Stimulated activated CD4-positive, alpha-beta T cell treated with anti-CD3 and anti-CD28 coated beads, TNF-alpha, amount 100 ng/mL, for 1 hour (primary cell): Measurements from ENCODE around the gene HEXA.
A peak's percentile ranks its signal among the peaks of the same experiment; 100 is the strongest.
"Not testable (repeated sequence)": the region's sequence is repeated elsewhere in the genome, so short reads cannot be mapped to it uniquely, and the experiment has no call there.

Experiments used
- DNase-seq, 3 donors: peaks; one replicate each; pipeline ENCODE4 v3.0.0-alpha.2; 2020; ENCODE audit warnings: low read depth in 3 of 3, low spot score in 1 of 3

HEXA gene

DNA sequence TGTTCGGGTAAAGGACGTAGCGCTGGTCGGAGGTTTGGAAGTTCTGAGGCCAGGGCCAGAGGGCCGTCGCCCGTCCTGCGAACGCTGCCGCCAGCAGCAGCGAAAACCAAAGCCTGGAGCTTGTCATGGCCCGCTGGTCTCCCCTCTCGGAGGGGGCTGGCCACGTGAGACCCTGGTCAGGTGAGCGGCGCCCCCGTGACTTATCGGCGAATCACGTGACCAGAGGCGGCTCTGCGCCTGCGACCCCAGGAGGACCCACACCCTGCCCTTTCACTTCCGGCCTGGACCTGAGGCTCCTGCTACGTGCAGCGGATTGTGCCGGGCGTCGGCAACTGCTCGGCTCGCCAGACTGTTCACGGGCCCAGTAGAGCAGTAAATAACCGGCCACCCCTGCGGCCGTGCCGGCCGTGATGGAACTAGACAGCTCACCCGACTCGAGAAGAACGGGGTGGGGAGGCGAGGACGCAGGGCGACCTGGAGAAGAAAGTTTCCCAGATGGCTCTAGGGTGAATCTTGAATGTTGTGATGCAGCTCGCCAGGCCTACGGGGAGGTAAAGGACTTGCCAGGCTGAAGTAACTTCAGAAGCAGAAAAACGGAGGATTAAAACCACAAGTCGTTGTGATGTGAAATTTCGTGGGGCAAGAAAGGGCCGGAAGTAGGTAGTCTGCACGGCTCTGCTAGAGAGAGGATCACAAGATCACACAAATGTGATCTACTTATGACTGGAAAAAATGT, at the start of gene HEXA:
Gene HEXA (minus strand): TSS at position 169 of the 736 bp plus-strand sequence. CDS start 42 bp downstream, at position 127.
- peak; percentile 84 to 98 (median 88) for DNase-seq

DNA sequence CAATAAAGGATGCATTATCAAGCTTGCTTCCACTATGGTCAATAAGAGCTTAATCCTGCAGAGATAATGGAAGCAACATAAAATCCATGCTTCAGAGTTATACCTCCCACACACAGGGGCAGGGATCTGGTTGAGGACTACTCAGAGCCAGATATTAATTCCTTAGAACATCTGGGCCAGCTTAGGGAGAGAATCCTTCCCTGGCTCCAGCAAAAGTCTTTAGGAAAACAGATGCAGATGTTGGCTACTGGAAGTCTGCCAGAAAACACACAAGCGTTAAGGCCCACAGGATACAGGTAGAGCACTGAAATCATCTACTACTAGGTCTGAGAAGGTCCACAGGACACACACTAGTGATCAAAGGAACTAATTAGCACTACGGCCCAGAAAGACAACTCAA, 47.4 kb upstream of the HEXA start:
- no peak for DNase-seq

DNA sequence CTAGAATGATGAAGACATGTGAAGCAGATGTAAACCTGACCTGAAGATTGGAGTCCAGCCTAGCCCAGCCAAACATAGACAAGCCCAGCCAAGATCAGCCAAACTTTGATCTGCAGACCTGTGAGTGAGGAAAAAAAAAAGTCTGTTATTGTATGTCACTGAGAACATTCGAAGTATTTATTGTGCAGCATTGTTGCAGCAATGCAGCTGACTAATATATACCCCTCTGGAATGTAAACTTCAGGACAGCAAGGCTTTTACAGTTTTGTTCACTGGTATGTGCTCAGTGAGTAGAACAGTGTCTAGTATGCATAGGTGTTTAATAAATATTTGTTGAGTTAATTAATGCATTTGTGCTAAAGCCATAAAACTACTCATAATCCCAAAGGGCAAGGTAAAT, 45.7 kb upstream of the HEXA start:
- no peak for DNase-seq

DNA sequence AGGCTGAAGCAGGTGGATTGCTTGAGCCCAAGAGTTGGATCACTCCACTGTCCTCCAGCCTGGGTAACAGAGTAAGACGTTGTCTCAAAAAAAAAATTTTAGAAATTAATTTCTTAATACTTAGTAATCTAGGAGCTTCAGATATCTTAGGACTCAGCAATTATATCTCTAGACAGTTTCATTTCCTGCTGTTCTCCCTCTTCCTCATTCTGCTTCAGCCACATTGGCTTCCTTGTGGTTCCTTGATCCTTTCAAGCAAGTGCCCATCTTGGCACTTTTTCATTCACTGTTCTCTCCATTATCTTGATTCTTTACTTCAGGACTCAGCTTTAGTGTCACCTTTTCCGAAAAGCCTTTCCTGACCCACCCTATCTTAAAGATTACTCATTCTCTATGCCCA, 44.8 kb upstream of the HEXA start:
- no peak for DNase-seq

DNA sequence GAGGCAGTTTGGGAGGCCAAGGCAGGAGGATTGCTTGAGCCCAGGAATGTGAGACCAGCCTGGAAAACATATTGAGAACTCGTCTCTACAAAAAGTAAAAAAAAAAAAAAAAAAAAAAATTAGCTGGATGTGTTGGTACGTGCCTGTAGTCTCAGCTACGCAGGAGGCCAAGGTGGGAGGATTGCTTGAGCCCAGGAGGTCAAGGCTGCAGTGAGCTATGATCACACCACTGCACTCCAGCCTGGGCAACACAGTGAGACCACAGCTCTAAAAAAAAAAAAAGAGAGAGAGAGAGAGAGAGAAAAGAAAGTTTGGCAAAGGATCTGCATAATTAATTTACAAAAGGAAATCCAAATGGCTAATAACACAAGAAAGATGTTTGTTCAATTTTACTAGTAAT, 44.0 kb upstream of the HEXA start:
- DNase-seq = not testable (repeated sequence)

DNA sequence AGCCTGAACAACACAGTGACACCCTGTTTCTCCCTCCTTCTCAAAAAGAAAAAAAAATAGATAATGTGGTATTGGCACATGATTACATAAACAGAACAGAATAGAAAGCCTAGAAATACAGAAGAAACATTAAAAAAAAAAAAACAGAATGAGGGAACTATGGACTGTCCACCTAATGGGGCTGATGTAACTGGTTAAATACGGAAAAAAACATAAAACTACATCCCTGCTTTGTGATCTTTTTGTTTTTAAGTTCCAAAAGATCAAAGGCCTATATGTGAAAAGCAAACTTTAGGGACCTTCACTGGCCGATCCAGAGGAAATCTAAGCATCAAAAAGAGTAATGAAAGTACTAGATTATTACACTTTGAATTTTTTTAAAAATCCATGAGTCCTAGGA, 39.5 kb upstream of the HEXA start:
- no peak for DNase-seq

DNA sequence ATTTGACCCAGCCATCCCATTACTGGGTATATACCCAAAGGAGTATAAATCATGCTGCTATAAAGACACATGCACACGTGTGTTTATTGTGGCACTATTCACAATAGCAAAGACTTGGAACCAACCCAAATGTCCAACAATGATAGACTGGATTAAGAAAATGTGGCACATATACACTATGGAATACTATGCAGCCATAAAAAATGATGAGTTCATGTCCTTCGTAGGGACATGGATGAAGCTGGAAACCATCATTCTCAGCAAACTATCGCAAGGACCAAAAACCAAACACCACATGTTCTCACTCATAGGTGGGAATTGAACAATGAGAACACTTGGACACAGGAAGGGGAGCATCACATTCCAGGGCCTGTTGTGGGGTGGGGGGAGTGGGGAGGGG, 37.5 kb upstream of the HEXA start:
- not testable (repeated sequence) for DNase-seq

DNA sequence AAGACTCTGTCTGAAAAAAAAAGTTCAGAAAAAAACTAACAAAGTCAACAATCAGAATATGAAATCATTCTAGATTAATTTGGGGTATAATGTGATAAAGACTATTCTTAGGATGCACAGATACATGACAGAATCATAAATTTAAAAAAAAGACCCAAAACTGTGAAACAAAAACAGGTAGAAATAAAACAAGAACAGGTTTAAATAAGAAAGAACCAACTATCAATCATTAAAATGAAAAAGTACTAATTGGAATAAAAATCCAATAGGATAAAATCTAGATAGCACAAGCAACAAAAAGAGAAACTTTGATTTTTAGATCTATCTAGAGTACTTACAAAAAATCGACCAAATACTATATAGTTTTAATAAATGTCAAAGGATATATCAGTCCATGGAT, 35.7 kb upstream of the HEXA start:
- no peak for DNase-seq

DNA sequence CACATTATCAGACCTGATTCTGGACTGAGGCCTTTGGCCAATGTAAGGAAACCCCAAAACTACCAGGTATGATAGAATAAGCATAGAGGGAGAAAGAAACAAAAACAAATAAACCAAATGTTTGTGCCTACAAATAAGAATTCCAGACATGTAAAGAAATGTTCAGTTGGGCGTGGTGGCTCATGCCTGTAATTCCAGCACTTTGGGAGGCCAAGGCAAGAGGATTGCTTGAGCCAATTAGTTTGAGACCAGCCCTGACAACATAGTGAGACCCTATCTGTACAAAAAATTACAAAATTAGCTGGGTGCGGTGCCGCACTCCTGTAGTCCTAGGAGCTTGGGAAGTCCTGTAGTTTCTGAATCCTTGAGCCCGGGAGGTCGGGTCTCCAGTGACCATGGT, 35.3 kb upstream of the HEXA start:
- no peak for DNase-seq

DNA sequence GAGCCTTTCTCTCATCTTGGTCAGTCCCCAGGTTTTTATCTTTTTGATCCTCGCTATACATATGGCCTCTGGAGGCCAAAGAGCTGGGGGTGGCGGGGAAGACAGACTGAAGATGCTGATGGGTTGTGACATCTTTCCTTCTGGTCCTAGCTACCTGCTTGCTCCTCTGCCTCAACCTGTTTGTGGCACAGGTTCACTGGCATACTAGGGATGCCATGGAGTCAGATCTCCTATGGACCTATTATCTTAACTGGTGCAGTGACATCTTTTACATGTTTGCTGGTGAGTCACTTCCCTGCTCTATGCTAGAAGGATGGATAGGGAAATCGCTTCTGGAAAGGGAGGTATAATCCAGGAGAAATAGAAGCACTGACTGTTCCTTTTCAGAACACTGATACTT, 31.1 kb upstream of the HEXA start:
- DNase-seq = no peak

DNA sequence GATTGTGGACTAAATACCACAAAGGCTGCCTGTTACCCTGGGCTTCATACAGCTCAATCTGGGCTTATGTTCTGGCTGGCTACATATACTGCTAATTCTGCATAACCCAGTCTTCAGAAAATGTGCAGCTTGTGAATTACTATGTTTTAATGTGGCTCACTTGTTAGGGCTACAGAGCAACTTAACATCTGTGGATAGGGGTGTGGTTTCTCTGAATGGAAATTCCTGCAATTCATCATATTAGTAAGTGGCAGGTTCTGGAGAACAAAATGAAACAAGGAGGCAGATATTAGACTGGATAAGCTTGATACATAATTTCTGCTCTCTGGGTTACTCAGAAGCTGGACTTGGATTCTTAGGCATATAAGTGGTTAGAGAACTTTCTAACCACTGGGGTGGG, 29.0 kb upstream of the HEXA start:
- DNase-seq = no peak

DNA sequence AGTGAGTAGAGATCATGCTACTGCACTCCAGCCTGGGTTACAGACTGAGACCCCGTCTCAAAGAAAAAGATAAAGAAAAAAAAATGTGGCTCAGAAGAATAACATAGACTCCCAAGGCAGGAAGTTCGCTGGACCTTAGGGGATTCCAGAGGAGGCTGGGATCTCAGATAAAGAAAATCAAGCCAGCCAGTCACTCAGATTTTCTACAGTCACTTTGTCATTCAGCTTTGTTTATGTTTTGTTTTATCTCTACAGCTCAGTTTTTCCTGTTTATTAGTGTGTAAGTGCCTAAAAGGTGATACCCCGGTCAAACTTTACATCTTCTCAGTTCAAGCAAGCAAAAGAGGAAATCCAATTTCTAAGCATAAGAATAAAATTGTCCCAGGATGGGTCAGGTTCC, 28.5 kb upstream of the HEXA start:
- DNase-seq = no peak

DNA sequence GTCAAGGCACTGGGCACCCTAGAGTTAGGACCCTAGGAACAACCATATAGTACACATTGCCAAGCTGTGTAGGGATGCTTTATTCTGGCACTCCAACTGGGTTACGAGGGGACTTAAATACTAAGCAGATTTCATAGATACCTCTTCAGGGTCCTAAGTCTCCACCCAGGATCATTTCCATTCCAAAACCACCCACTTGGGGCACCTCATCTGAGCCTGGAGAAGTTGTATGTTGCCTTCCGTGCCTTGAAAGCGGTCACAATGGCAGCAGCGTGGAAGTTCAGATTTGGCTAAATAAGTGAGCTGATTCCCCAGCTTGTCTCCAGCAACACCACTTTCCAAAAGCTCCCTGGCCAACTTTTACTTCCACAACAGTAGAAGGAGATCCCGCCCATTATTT, 26.9 kb upstream of the HEXA start:
- no peak for DNase-seq

DNA sequence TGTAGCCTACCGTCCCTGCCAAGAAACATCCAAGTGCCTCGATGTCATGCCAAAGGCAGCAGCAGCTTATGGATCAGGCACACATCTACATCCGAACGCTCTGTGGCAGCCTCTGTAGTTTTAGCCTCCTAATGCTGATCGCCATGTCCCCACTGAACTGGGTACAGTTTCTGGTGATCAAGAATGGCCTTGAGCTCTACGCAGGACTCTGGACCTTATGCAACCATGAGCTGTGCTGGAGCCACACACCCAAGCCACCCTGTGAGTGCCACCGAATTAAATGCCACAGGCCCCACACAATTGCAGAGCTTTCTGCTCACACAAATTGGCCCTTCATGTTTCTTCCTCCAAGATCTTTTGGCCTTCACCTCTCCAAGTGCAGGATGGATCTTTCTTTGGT, 22.8 kb upstream of the HEXA start:
- DNase-seq = no peak

DNA sequence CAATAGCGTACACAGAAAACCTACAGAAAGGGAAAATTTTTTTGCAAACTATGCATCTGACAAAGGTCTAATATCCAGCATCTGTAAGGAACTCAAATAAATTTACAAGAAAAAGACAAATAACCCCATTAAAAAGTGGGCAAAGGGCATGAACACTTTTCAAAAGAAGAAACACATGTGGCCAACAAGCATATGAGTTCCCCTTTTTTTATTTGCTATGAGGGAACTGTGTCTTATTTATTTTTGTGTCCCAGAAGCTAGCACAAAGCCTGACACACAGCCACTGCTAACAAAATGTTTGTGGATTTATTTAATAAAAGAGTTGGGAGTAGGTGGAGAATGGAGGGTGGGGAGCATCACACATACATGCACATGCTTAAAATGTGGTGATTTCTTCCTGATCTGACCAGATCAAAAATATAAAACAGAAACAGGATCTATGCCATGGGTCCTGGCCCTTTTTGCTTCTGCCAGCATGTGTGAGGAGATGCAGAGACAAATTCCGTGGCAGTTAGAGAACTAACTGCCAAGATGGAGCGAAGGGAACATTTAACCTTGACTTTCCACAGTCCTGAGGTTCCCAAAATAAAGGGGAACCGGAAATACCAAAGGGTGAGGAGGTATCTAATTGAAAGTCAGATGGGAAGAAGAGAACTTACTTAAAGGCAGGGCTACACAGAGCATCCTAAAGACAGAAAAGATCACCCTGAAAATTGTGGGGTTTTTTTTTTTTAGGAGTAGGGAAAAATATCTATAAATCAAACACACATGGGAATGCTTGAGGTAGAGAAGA, 22.2 kb upstream of the HEXA start, which contains the start of gene TMEM202:
Gene TMEM202 (plus strand): TSS at position 510 of the 793 bp plus-strand sequence. CDS start 22 bp downstream, at position 532.
- DNase-seq = no peak

DNA sequence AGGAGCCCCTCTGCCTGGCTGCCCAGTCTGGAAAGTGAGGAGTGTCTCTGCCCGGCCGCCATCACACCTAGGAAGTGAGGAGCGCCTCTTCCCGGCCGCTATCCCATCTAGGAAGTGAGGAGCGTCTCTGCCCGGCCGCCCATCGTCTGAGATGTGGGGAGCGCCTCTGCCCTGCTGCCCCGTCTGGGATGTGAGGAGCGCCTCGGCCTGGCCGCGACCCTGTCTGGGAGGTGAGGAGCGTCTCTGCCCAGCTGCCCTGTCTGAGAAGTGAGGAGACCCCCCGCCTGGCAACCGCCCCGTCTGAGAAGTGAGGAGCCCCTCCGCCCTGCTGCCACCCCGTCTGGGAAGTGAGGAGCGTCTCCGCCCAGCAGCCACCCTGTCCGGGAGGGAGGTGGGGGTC, 20.5 kb upstream of the HEXA start:
- DNase-seq = not testable (repeated sequence)

DNA sequence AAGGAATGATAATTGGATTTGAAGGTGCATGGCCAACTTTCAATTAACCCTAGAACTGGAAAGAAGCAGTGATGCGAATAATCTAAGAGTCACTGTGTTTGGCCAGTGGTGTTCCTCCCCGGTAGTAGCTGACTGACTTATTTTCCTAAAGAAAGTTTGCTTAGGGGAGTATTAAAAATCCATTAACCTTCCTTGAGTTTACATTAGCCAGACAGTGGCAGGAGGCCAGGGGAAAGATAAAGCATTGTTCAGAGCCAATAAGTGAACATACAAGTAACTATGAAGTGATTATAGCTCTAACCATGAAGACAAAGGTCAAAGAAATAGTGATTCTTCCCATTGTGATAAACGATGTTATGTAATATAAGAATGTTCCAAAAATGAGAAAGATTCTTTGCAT, 13.4 kb upstream of the HEXA start:
- no peak for DNase-seq

DNA sequence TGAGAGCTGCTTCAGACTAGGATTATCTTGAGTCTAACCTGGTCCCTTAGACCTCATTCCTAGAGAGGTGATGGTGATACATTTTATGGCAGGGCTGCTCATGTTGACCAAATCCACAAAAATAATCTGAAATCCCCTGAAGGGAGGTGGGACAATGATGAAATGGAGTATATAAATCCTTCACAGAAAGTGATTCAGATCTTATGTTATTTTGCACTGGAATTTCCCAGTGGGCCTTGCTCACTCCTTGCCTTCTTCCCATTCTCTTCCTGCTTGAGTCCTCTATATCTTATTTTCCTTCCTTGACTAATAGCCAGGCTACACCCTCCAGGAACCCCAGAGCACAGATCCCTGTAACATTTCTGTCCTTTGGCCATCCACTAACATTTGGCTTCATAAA, 11.9 kb upstream of the HEXA start:
- no peak for DNase-seq

DNA sequence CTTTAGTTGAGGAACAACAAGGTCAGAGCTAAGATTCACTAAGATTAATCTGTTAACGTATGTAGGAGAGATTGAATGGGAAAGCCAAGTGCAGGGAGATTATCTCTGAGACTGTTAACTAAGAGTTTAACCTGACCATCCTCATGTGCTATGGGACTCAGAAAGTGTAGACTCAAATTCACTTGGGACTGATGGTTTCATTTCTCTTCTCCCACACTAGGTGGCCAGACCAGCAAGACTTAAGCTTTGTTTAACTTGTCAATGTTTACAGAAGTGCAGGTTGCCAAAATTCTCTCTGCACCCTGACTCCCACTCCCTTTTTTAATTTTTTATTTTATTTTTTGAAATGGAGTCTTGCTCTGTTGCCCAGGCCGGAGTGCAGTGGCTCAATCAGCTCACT, 6.3 kb upstream of the HEXA start:
- DNase-seq = no peak

DNA sequence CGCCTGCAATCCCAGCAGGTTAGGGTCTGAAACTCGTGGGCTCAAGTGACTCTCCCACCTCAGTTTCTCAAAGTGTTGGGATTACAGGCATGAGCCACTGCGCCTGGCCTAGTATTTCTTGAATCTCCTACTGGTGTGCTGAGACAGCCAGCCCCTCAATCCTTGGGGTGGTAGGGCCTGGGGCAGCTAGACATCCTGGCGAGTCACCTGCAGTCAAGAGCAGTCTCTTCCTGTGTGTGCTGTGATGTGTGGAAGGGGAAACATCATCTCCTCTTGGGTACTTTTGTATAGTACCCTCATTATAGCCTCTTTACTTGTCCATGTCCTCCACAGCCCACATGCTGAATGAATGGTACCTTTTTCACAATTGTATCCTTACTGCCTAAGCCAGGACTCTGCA, 4.9 kb upstream of the HEXA start:
- DNase-seq = no peak

DNA sequence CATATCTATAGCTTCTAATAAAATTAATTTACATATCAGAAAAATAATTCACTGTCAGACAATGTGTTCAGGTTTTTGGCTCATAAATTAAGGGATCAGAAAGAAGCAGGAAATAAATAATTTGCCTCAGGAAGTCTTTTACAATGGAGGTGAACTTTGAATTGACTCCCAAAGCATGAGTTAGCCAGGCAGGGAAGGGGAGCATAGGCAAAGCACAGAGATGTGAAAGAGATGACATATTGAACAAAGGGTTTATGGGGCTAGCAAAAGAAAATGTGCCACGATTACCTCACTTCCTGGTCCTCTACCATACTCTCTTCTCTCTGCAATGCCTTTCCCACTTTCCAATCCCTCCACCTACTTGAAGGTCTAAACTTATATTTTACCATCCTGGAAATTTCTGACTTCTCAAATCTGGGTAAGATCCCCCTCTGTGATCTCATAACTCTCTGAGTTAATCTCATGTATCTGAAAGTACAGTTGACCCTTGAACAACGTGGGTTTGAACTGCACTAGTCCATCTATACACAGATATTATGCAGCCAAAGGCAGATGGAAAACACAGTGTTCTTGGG, 4.1 kb upstream of the HEXA start:
- no peak for DNase-seq

DNA sequence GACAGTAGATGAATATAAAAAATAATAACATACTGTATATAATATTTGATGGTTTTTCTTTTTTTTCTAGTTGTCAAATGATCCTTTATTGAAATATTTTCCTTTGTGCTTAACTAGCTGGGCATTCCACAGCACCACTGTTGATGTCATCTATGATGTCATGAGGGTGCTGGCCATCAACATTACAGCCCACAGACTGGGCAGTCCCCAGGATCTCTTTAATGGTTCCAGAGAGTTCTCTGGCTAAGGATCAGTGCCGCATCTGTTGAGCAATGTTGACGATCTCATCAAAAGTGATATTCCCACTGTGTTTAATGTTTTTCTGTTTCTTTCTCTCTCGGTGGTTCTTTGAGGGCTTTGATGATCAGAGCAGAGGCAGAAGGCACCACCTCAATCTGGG, 3.3 kb upstream of the HEXA start:
- not testable (repeated sequence) for DNase-seq
